CD4-positive, alpha-beta T cell treated with Interleukin-15 for 4 hours (primary cell): Measurements from ENCODE around the gene KRT6C.
"Not testable (repeated sequence)": the region's sequence is repeated elsewhere in the genome, so short reads cannot be mapped to it uniquely, and the experiment has no call there.

Experiments
- DNase-seq: peaks from one replicate; pipeline ENCODE4 v3.0.0-alpha.2; 2020; ENCODE audit warnings: low spot score

The KRT6C gene

GRCh38 chr12:52499806-52500560 is 26.4 kb upstream of the KRT6C start:
- DNase-seq: no peak

- no peak for DNase-seq
These were observed 25.3 kb upstream of the KRT6C start for GRCh38 chr12:52498946-52499345.

- no peak for DNase-seq
These were observed 24.4 kb upstream of the KRT6C start for GRCh38 chr12:52497975-52498374.

- no peak for DNase-seq
These were observed 23.0 kb upstream of the KRT6C start for GRCh38 chr12:52496590-52497071.

GRCh38 chr12:52496054-52496453 is 22.4 kb upstream of the KRT6C start:
- no peak for DNase-seq

GRCh38 chr12:52495389-52495788 is 21.8 kb upstream of the KRT6C start:
- no peak for DNase-seq

GRCh38 chr12:52494518-52494917 is 20.9 kb upstream of the KRT6C start:
- DNase-seq: no peak

- no peak for DNase-seq
These were observed 20.5 kb upstream of the KRT6C start for GRCh38 chr12:52494100-52494499.

- DNase-seq: no peak
These were observed 19.6 kb upstream of the KRT6C start, which contains the start of gene KRT6A for GRCh38 chr12:52493172-52493571. KRT6A (minus strand) TSS chr12:52493257; CDS start chr12:52493188, 69 bp downstream.

GRCh38 chr12:52492405-52492804 is 18.8 kb upstream of the KRT6C start:
- DNase-seq: not testable (repeated sequence)

- not testable (repeated sequence) for DNase-seq
These were observed 17.9 kb upstream of the KRT6C start for GRCh38 chr12:52491495-52491894.

- no peak for DNase-seq
These were observed 15.1 kb upstream of the KRT6C start for GRCh38 chr12:52488736-52489135.

- DNase-seq: not testable (repeated sequence)
These were observed 14.3 kb upstream of the KRT6C start for GRCh38 chr12:52487744-52488443.

GRCh38 chr12:52487211-52487610 is 13.6 kb upstream of the KRT6C start:
- DNase-seq: no peak

- DNase-seq: no peak
These were observed 12.8 kb upstream of the KRT6C start for GRCh38 chr12:52486166-52487105.

GRCh38 chr12:52480073-52480472 is 6.5 kb upstream of the KRT6C start:
- no peak for DNase-seq

GRCh38 chr12:52477651-52478050 is 4.0 kb upstream of the KRT6C start:
- DNase-seq: no peak

GRCh38 chr12:52474212-52474611 is 607 bp upstream of the KRT6C start:
- no peak for DNase-seq

GRCh38 chr12:52469853-52470252 is 3.8 kb downstream of the KRT6C start:
- no peak for DNase-seq

GRCh38 chr12:52464897-52465296 is 8.7 kb downstream of the KRT6C start:
- no peak for DNase-seq

GRCh38 chr12:52461693-52462092 is 11.9 kb downstream of the KRT6C start:
- no peak for DNase-seq

- DNase-seq: no peak
These were observed 14.7 kb downstream of the KRT6C start for GRCh38 chr12:52458861-52459260.
